Effector memory CD8-positive, alpha-beta T cell (primary cell): ENCODE measurements around the gene ASAP2.

ENCODE experiments used
- ATAC-seq: fragments of 150-1000 bp; cut with Tn5 transposase; replicated peaks from 2 replicates; pipeline ENCODE4 v1.10.0; 2021; ENCODE audit warnings: mild to moderate bottlenecking, moderate library complexity
- DNase-seq, 3 experiments: peaks; one replicate each; pipeline ENCODE4 v3.0.0; 2021
- H3K27ac Mint-ChIP-seq, 2 donors: one replicate each; pipeline ENCODE4 v1.8.0; 2022; ENCODE audit warnings: mild to moderate bottlenecking in 2 of 2, mixed read lengths in 2 of 2, moderate library complexity in 2 of 2
- H3K27me3 Mint-ChIP-seq, 2 donors: one replicate each; pipeline ENCODE4 v1.8.0; 2022; ENCODE audit warnings: mixed read lengths in 2 of 2
- H3K36me3 Mint-ChIP-seq: one replicate; pipeline ENCODE4 v1.8.0; 2022; ENCODE audit warnings: mild to moderate bottlenecking, moderate library complexity, mixed read lengths; ENCODE audit not compliant: insufficient read depth
- H3K4me1 Mint-ChIP-seq, 2 donors: one replicate each; pipeline ENCODE4 v1.8.0; 2022; ENCODE audit warnings: low read depth in 2 of 2, mixed read lengths in 2 of 2
- H3K4me3 Mint-ChIP-seq, 2 donors: one replicate each; pipeline ENCODE4 v1.8.0; 2022; ENCODE audit warnings: mild to moderate bottlenecking in 2 of 2, mixed read lengths in 2 of 2, moderate library complexity in 2 of 2
- H3K9me3 Mint-ChIP-seq, 2 donors: one replicate each; pipeline ENCODE4 v1.8.0; 2022; ENCODE audit warnings: mixed read lengths in 2 of 2

Gene ASAP2

GRCh38 chr2:9169349-9170107, 37.1 kb upstream of the ASAP2 start:
- Mint-ChIP-seq H3K27me3 (peaks cover 37 to 79% of the 10 kb centered on the region in 2 donors), H3K9me3 (no peaks in the 10 kb centered on the region)

GRCh38 chr2:9170458-9171130, 36.0 kb upstream of the ASAP2 start:
- no peaks in the 10 kb centered on the region for H3K9me3 Mint-ChIP-seq
- no peak for DNase-seq

More at GRCh38 chr2:9169349-9170107, 37.1 kb upstream of the ASAP2 start:
- H3K27ac Mint-ChIP-seq, result no peak overlapping the region
- H3K36me3 Mint-ChIP-seq, result peaks cover 3% of the 10 kb centered on the region
- H3K4me1 Mint-ChIP-seq, result peaks cover 0 to 4% of the 10 kb centered on the region in 2 donors
- ATAC-seq (no peak), DNase-seq (no peak)
- no peak overlapping the region for H3K4me3 Mint-ChIP-seq

GRCh38 chr2:9174771-9175437, 31.7 kb upstream of the ASAP2 start:
- Mint-ChIP-seq H3K27ac (no peak overlapping the region), H3K27me3 (peaks cover 34 to 74% of the 10 kb centered on the region in 2 donors), H3K4me3 (no peak overlapping the region), H3K9me3 (no peaks in the 10 kb centered on the region), H3K36me3 (peaks cover 3% of the 10 kb centered on the region), H3K4me1 (peaks cover 0 to 2% of the 10 kb centered on the region in 2 donors)
- no peak for ATAC-seq
- no peak for DNase-seq

More at GRCh38 chr2:9170458-9171130, 36.0 kb upstream of the ASAP2 start:
- Mint-ChIP-seq H3K4me3 (no peak overlapping the region), H3K27ac (no peak overlapping the region), H3K27me3 (peaks cover 40 to 79% of the 10 kb centered on the region in 2 donors), H3K36me3 (peaks cover 3% of the 10 kb centered on the region), H3K4me1 (peaks cover 0 to 4% of the 10 kb centered on the region in 2 donors)
- no peak for ATAC-seq

- peaks cover under 1 to 2% of the 10 kb centered on the region in 2 donors for H3K4me1 Mint-ChIP-seq
- DNase-seq, result no peak
- no peak overlapping the region for H3K4me3 Mint-ChIP-seq
- H3K27ac Mint-ChIP-seq, result no peak overlapping the region
- no peaks in the 10 kb centered on the region for H3K9me3 Mint-ChIP-seq
- no peaks in the 10 kb centered on the region for H3K36me3 Mint-ChIP-seq
- H3K27me3 Mint-ChIP-seq, result peaks cover 37 to 70% of the 10 kb centered on the region in 2 donors
- ATAC-seq, result no peak
Observed at GRCh38 chr2:9178110-9178903, 28.3 kb upstream of the ASAP2 start.

GRCh38 chr2:9178904-9179571, 27.6 kb upstream of the ASAP2 start:
- no peak overlapping the region for H3K4me3 Mint-ChIP-seq
- peaks cover 2 to 5% of the 10 kb centered on the region in 2 donors for H3K4me1 Mint-ChIP-seq
- ATAC-seq, result no peak
- H3K36me3 Mint-ChIP-seq, result no peaks in the 10 kb centered on the region
- DNase-seq, result no peak
- peaks cover 42 to 70% of the 10 kb centered on the region in 2 donors for H3K27me3 Mint-ChIP-seq
- no peak overlapping the region for H3K27ac Mint-ChIP-seq
- no peaks in the 10 kb centered on the region for H3K9me3 Mint-ChIP-seq

- H3K9me3 Mint-ChIP-seq, result no peaks in the 10 kb centered on the region
- no peak for ATAC-seq
- peaks cover 36 to 70% of the 10 kb centered on the region in 2 donors for H3K27me3 Mint-ChIP-seq
- H3K36me3 Mint-ChIP-seq, result no peaks in the 10 kb centered on the region
- no peak overlapping the region for H3K4me3 Mint-ChIP-seq
- DNase-seq, result no peak
- H3K27ac Mint-ChIP-seq, result no peak overlapping the region
- peaks cover 2 to 5% of the 10 kb centered on the region in 2 donors for H3K4me1 Mint-ChIP-seq
Observed at GRCh38 chr2:9179572-9180201, 26.9 kb upstream of the ASAP2 start.

- peaks cover 0 to 5% of the 10 kb centered on the region in 2 donors for H3K4me1 Mint-ChIP-seq
- no peak overlapping the region for H3K27ac Mint-ChIP-seq
- H3K36me3 Mint-ChIP-seq, result no peaks in the 10 kb centered on the region
- ATAC-seq (no peak), DNase-seq (no peak)
- H3K27me3 Mint-ChIP-seq, result peaks cover 32 to 55% of the 10 kb centered on the region in 2 donors
- H3K9me3 Mint-ChIP-seq, result no peaks in the 10 kb centered on the region
- no peak overlapping the region for H3K4me3 Mint-ChIP-seq
Observed at GRCh38 chr2:9184361-9184760, 22.3 kb upstream of the ASAP2 start.

GRCh38 chr2:9187620-9188214, 18.9 kb upstream of the ASAP2 start:
- no peaks in the 10 kb centered on the region for H3K9me3 Mint-ChIP-seq
- no peak overlapping the region for H3K4me3 Mint-ChIP-seq
- H3K4me1 Mint-ChIP-seq, result peaks cover 0 to 5% of the 10 kb centered on the region in 2 donors
- no peak for ATAC-seq
- no peak overlapping the region for H3K27ac Mint-ChIP-seq
- H3K27me3 Mint-ChIP-seq, result peaks cover 10 to 30% of the 10 kb centered on the region in 2 donors
- H3K36me3 Mint-ChIP-seq, result no peaks in the 10 kb centered on the region
- DNase-seq, result no peak

- Mint-ChIP-seq H3K4me3 (no peak overlapping the region), H3K9me3 (no peaks in the 10 kb centered on the region), H3K27me3 (peaks cover 3 to 19% of the 10 kb centered on the region in 2 donors), H3K36me3 (no peaks in the 10 kb centered on the region), H3K27ac (no peak overlapping the region), H3K4me1 (no peaks in the 10 kb centered on the region)
- ATAC-seq, result no peak
- DNase-seq, result no peak
Observed at GRCh38 chr2:9188823-9189222, 17.8 kb upstream of the ASAP2 start.

- H3K27me3 Mint-ChIP-seq, result peaks cover 10 to 11% of the 10 kb centered on the region in 2 donors
- no peaks in the 10 kb centered on the region for H3K36me3 Mint-ChIP-seq
- ATAC-seq, result no peak
- no peak overlapping the region for H3K4me3 Mint-ChIP-seq
- no peaks in the 10 kb centered on the region for H3K9me3 Mint-ChIP-seq
- H3K27ac Mint-ChIP-seq, result no peak overlapping the region
- DNase-seq, result no peak
- H3K4me1 Mint-ChIP-seq, result no peaks in the 10 kb centered on the region
Observed at GRCh38 chr2:9189901-9190300, 16.7 kb upstream of the ASAP2 start.

- no peak overlapping the region for H3K27ac Mint-ChIP-seq
- no peaks in the 10 kb centered on the region for H3K9me3 Mint-ChIP-seq
- H3K4me3 Mint-ChIP-seq, result no peak overlapping the region
- H3K27me3 Mint-ChIP-seq, result peaks cover 15 to 18% of the 10 kb centered on the region in 2 donors
- H3K4me1 Mint-ChIP-seq, result no peaks in the 10 kb centered on the region
- DNase-seq (no peak), ATAC-seq (no peak)
- no peaks in the 10 kb centered on the region for H3K36me3 Mint-ChIP-seq
Observed at GRCh38 chr2:9191041-9191481, 15.6 kb upstream of the ASAP2 start.

GRCh38 chr2:9192712-9193111, 13.9 kb upstream of the ASAP2 start:
- no peaks in the 10 kb centered on the region for H3K4me1 Mint-ChIP-seq
- H3K9me3 Mint-ChIP-seq, result no peaks in the 10 kb centered on the region
- ATAC-seq, result no peak
- peaks cover 30 to 33% of the 10 kb centered on the region in 2 donors for H3K27me3 Mint-ChIP-seq
- H3K36me3 Mint-ChIP-seq, result no peaks in the 10 kb centered on the region
- peak overlapping the region in 1 of 2 donors; percentile 23 for H3K27ac Mint-ChIP-seq
- H3K4me3 Mint-ChIP-seq, result no peak overlapping the region
- DNase-seq, result no peak
